MCF 10A (cell line): ENCODE results near the gene PAX5. TPM values are rescaled to one million over a fixed set of nuclear protein-coding genes. Genes with fewer than 3 reads are reported as not detected.

Experiments used
- BruUV-seq: library from RNA; stranded (reverse); fragments of 400-500 nt; replicated peaks from 2 replicates; lab custom pipeline; 2021; lab: Mats Ljungman, UMichigan
- CTCF ChIA-PET: fragments of 300-600 bp; sonication (Branson Sonifier 250); formaldehyde crosslinking; extraction: SDS; loops from one replicate; lab custom pipeline; 2021; ENCODE audit warnings: antibody characterized with exemption, inconsistent platforms; lab: Yijun Ruan, JAX
- POLR2A ChIA-PET: fragments of 300-600, 350-650 bp; sonication (Branson Sonifier 250); formaldehyde crosslinking; extraction: SDS; loops from one replicate; lab custom pipeline; 2020; ENCODE audit warnings: antibody characterized with exemption, inconsistent platforms; lab: Yijun Ruan, JAX
- DNase-seq: peaks from one replicate; pipeline ENCODE4 v3.0.0-alpha.2; 2018; ENCODE audit not compliant: unreplicated experiment
- H3K27ac Mint-ChIP-seq: one replicate; pipeline ENCODE4 v1.8.0; 2022; ENCODE audit warnings: mild to moderate bottlenecking, low read depth, mixed read lengths; ENCODE audit not compliant: unreplicated experiment
- H3K27me3 Mint-ChIP-seq: one replicate; pipeline ENCODE4 v1.8.0; 2022; ENCODE audit warnings: mixed read lengths; ENCODE audit not compliant: insufficient read depth, unreplicated experiment
- H3K36me3 Mint-ChIP-seq: one replicate; pipeline ENCODE4 v1.8.0; 2022; ENCODE audit warnings: mild to moderate bottlenecking, moderate library complexity, mixed read lengths; ENCODE audit not compliant: insufficient read depth, unreplicated experiment
- H3K4me1 Mint-ChIP-seq: one replicate; pipeline ENCODE4 v1.8.0; 2022; ENCODE audit warnings: mixed read lengths; ENCODE audit not compliant: insufficient read depth, unreplicated experiment
- H3K4me3 Mint-ChIP-seq: one replicate; pipeline ENCODE4 v1.8.0; 2022; ENCODE audit warnings: mild to moderate bottlenecking, moderate library complexity, mixed read lengths; ENCODE audit not compliant: unreplicated experiment
- H3K9me3 Mint-ChIP-seq: one replicate; pipeline ENCODE4 v1.8.0; 2022; ENCODE audit warnings: mixed read lengths; ENCODE audit not compliant: unreplicated experiment
- CTCF ChIP-seq: fragments of 200-600 bp; IDR thresholded peaks from one replicate; pipeline ENCODE4 v1.8.0; 2022; ENCODE audit warnings: antibody characterized with exemption, mild to moderate bottlenecking; ENCODE audit not compliant: unreplicated experiment
- intact Hi-C: fragments of 100-400 bp; cut with micrococcal nuclease; formaldehyde crosslinking; loops from 2 replicates; pipeline ENCODE4 v1.14.1; 2022
- total RNA-seq: library from RNA; stranded (reverse); gene quantifications from 2 replicates; pipeline ENCODE4 v1.2.3, GENCODE V29; 2022

The PAX5 gene
- total RNA-seq, 1 experiment from 2014 or later: not detected

- BruUV-seq: no TSS peak
- POLR2A ChIA-PET: interaction anchor here (0.9 kb wide), 1 partner anchor 36 kb away, joined by 3 read pairs; no protein-coding TSS in a partner anchor
- TF ChIP-seq CTCF: no peak
- Mint-ChIP-seq H3K27ac (no peak overlapping the region), H3K27me3 (no peaks in the 10 kb centered on the region), H3K36me3 (no peaks in the 10 kb centered on the region), H3K4me3 (no peak overlapping the region), H3K4me1 (no peaks in the 10 kb centered on the region), H3K9me3 (no peaks in the 10 kb centered on the region)
- CTCF ChIA-PET: no interaction called here
- intact Hi-C loops: no loop called here
- no peak for DNase-seq
Measured at GRCh38 chr9:36942891-36943290, 91.2 kb downstream of the PAX5 start.

- H3K36me3 Mint-ChIP-seq: no peaks in the 10 kb centered on the region
- no peak for DNase-seq
- H3K4me1 Mint-ChIP-seq: peaks cover 6% of the 10 kb centered on the region
- H3K4me3 Mint-ChIP-seq: no peak overlapping the region
- H3K9me3 Mint-ChIP-seq: no peaks in the 10 kb centered on the region
- ChIA-PET CTCF (interaction anchor here (1.1 kb wide), 1 partner anchor 80 kb away, joined by 3 read pairs; no protein-coding TSS in a partner anchor), POLR2A (interaction anchor here (1.0 kb wide), 1 partner anchor 14 kb away, joined by 3 read pairs; no protein-coding TSS in a partner anchor)
- no peak overlapping the region for H3K27ac Mint-ChIP-seq
- no peaks in the 10 kb centered on the region for H3K27me3 Mint-ChIP-seq
- no peak for TF ChIP-seq CTCF
- intact Hi-C loops: no loop called here
- no TSS peak for BruUV-seq
Measured at GRCh38 chr9:36941441-36941840, 92.6 kb downstream of the PAX5 start.

GRCh38 chr9:36940881-36941280, 93.2 kb downstream of the PAX5 start:
- BruUV-seq: no TSS peak
- Mint-ChIP-seq H3K4me3 (no peak overlapping the region), H3K9me3 (no peaks in the 10 kb centered on the region), H3K27me3 (no peaks in the 10 kb centered on the region), H3K36me3 (no peaks in the 10 kb centered on the region), H3K27ac (no peak overlapping the region), H3K4me1 (peaks cover 10% of the 10 kb centered on the region)
- DNase-seq: no peak
- ChIA-PET CTCF (no interaction called here), POLR2A (no interaction called here)
- intact Hi-C loops: no loop called here
- no peak for TF ChIP-seq CTCF

- DNase-seq: no peak
- Mint-ChIP-seq H3K27ac (no peak overlapping the region), H3K27me3 (no peaks in the 10 kb centered on the region), H3K4me3 (no peak overlapping the region), H3K9me3 (no peaks in the 10 kb centered on the region), H3K4me1 (peaks cover 10% of the 10 kb centered on the region), H3K36me3 (no peaks in the 10 kb centered on the region)
- no TSS peak for BruUV-seq
- TF ChIP-seq CTCF: no peak
- intact Hi-C loops: no loop called here
- CTCF ChIA-PET: no interaction called here
- POLR2A ChIA-PET: no interaction called here
Measured at GRCh38 chr9:36940500-36940853, 93.6 kb downstream of the PAX5 start.
